Glutamatergic neuron (in vitro differentiated cells): ENCODE measurements around the gene PRKG2. TPM values are rescaled to one million over a fixed set of nuclear protein-coding genes. Genes with fewer than 3 reads are reported as not detected.

Experiments used
- DNase-seq: peaks from one replicate; pipeline ENCODE4 v3.0.0; 2022
- H3K27ac Mint-ChIP-seq: one replicate; pipeline ENCODE4 v1.8.0; 2020; ENCODE audit warnings: mild to moderate bottlenecking, mixed read lengths, inconsistent platforms; ENCODE audit not compliant: unreplicated experiment
- H3K27me3 Mint-ChIP-seq: one replicate; pipeline ENCODE4 v1.8.0; 2020; ENCODE audit warnings: mild to moderate bottlenecking, moderate library complexity, mixed read lengths, inconsistent platforms; ENCODE audit not compliant: unreplicated experiment
- H3K36me3 Mint-ChIP-seq: one replicate; pipeline ENCODE4 v1.8.0; 2020; ENCODE audit warnings: mild to moderate bottlenecking, mixed read lengths, inconsistent platforms; ENCODE audit not compliant: unreplicated experiment
- H3K4me1 Mint-ChIP-seq: one replicate; pipeline ENCODE4 v1.8.0; 2020; ENCODE audit warnings: mild to moderate bottlenecking, low read depth, mixed read lengths, inconsistent platforms; ENCODE audit not compliant: unreplicated experiment
- H3K4me3 Mint-ChIP-seq: one replicate; pipeline ENCODE4 v1.8.0; 2020; ENCODE audit warnings: mild to moderate bottlenecking, mixed read lengths, inconsistent platforms; ENCODE audit not compliant: unreplicated experiment
- H3K9me3 Mint-ChIP-seq: one replicate; pipeline ENCODE4 v1.8.0; 2020; ENCODE audit warnings: mild to moderate bottlenecking, moderate library complexity, mixed read lengths, inconsistent platforms; ENCODE audit not compliant: unreplicated experiment
- total RNA-seq: library from RNA; stranded (reverse); fragmentation: NEBNext Ultra II Directional; extraction: Animal tissue kit (Norgen Biotek cat#: 25700); gene quantifications from one replicate; pipeline ENCODE4 v1.2.1, GENCODE V29; 2021; ENCODE audit not compliant: unreplicated experiment
- TF ChIP-seq, protein P1 (sequence below): fragments of 200-600 bp; sonication (generic); IDR thresholded peaks from one replicate; pipeline ENCODE4 v1.5.0; 2021; ENCODE audit not compliant: partially characterized antibody, unreplicated experiment

The PRKG2 gene
- total RNA-seq, 1 donor from 2014 or later = 29.7 TPM

DNA sequence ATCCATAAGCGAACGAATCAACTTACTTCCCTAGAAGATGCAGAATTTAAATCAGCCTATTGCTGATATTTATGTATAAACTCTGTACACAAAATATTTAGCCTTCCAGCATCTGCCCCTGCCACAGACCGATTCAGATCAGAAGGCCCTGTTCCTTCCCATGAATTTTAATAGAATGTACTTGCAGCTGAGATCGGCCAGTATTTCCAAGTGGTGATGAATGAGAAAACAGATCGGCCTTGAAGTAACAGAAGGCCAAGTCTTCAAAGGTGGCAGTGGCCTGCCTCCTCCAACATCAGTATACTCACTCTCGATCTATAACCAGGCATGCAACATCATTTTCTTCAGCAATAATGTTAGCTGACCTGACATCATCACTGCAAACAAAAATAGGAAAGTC, 66.4 kb downstream of the PRKG2 start:
- H3K36me3 Mint-ChIP-seq = peaks cover 7% of the 10 kb centered on the region
- no peaks in the 10 kb centered on the region for H3K9me3 Mint-ChIP-seq
- peaks cover 6% of the 10 kb centered on the region for H3K4me1 Mint-ChIP-seq
- H3K4me3 Mint-ChIP-seq = no peak overlapping the region
- no peaks in the 10 kb centered on the region for H3K27me3 Mint-ChIP-seq
- no peak for DNase-seq
- no peak overlapping the region for H3K27ac Mint-ChIP-seq
- TF ChIP-seq, protein P1, sequence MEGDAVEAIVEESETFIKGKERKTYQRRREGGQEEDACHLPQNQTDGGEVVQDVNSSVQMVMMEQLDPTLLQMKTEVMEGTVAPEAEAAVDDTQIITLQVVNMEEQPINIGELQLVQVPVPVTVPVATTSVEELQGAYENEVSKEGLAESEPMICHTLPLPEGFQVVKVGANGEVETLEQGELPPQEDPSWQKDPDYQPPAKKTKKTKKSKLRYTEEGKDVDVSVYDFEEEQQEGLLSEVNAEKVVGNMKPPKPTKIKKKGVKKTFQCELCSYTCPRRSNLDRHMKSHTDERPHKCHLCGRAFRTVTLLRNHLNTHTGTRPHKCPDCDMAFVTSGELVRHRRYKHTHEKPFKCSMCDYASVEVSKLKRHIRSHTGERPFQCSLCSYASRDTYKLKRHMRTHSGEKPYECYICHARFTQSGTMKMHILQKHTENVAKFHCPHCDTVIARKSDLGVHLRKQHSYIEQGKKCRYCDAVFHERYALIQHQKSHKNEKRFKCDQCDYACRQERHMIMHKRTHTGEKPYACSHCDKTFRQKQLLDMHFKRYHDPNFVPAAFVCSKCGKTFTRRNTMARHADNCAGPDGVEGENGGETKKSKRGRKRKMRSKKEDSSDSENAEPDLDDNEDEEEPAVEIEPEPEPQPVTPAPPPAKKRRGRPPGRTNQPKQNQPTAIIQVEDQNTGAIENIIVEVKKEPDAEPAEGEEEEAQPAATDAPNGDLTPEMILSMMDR = no peak

DNA sequence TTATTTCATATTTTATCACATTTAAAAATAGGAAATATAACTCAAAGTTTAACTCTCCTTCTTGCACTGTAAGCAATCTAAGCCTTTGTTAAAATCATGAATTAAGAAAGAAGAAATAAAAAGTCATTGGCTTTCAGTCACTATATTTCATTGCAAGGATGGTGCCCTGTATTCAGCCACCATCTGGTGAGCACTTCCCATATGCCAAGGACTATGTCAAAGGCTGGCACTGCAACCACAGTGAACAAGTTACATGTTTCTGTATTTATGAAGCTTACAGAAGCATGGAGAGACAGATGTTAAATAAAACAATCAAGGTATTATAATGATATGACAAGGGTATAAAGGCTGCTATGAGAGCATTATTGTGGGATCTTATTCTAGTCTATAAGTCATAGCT, 68.6 kb downstream of the PRKG2 start:
- Mint-ChIP-seq H3K4me3 (no peak overlapping the region), H3K36me3 (no peaks in the 10 kb centered on the region), H3K9me3 (no peaks in the 10 kb centered on the region), H3K27ac (peak overlapping the region; percentile 44), H3K4me1 (peaks cover 6% of the 10 kb centered on the region), H3K27me3 (no peaks in the 10 kb centered on the region)
- TF ChIP-seq, protein P1 = no peak
- DNase-seq = no peak

DNA sequence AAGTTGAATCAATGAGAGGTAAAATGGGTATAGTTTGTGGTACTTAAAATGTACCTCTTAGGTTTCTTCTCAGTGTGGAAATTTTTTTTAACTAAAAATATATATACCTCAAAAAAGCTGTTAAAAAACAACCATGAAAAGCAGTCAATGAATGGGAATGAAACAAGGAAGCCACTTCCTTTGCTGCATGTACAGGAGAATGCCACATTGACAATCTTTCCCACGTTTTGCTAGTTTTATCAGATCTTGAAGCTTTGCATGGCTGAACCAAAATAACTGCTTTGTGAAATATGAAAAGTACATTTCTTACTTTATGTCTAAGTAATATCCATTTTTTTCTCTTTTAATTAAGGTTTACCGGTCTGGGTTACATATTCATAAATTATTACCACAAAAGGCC, 71.8 kb downstream of the PRKG2 start:
- no peaks in the 10 kb centered on the region for H3K9me3 Mint-ChIP-seq
- TF ChIP-seq, protein P1 = no peak
- H3K4me1 Mint-ChIP-seq = peaks cover 3% of the 10 kb centered on the region
- H3K4me3 Mint-ChIP-seq = no peak overlapping the region
- no peaks in the 10 kb centered on the region for H3K36me3 Mint-ChIP-seq
- DNase-seq = no peak
- no peaks in the 10 kb centered on the region for H3K27me3 Mint-ChIP-seq
- no peak overlapping the region for H3K27ac Mint-ChIP-seq

DNA sequence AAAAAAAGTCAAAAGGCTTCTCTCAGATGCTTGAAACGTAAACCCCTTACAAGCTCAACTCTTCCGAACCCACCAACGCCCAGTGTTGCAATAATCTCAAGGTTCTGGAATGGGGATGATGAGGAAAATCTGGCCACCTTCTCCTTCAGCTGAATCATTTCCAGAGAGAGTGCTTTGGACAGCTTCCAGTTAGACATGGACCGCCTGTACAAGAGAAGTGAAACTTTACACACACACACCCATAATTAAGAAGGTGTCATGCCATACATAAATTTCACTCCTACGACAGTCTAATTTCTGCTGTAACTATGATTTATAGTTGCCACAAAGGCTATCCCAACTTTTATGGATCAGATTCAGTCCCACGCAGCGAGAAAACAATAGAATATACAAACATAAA, 72.3 kb downstream of the PRKG2 start:
- TF ChIP-seq, protein P1 = no peak
- no peaks in the 10 kb centered on the region for H3K9me3 Mint-ChIP-seq
- no peaks in the 10 kb centered on the region for H3K27me3 Mint-ChIP-seq
- DNase-seq = no peak
- no peak overlapping the region for H3K27ac Mint-ChIP-seq
- H3K4me3 Mint-ChIP-seq = no peak overlapping the region
- H3K36me3 Mint-ChIP-seq = peaks cover 2% of the 10 kb centered on the region
- H3K4me1 Mint-ChIP-seq = peaks cover 3% of the 10 kb centered on the region

DNA sequence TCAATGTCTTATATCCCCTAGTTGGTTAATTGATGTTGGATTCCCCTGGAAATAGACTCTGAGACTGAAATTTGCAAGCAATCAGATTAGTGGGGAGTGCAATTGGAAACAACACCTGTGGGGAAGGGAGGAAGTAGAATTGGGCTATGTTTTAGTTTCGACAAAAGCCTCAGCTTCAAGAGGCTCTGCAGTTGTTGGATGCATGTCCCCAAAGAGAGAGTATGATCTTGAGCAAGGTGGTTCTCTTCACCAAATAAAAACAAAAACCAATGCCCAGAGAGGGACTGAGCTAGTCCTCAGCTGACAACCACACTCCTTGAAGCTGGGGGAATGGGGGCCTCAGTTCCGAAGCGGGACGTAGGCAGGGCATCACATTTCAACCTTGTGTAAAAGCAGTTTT, 77.1 kb downstream of the PRKG2 start:
- Mint-ChIP-seq H3K9me3 (no peaks in the 10 kb centered on the region), H3K4me1 (no peaks in the 10 kb centered on the region), H3K4me3 (no peak overlapping the region), H3K27ac (no peak overlapping the region), H3K36me3 (peaks cover 6% of the 10 kb centered on the region), H3K27me3 (peaks cover 2% of the 10 kb centered on the region)
- DNase-seq = no peak
- TF ChIP-seq, protein P1 = no peak
